HG02884 (cell line): ENCODE measurements around the gene SLIT1.

Source experiments
- ATAC-seq: cut with Tn5 transposase; IDR thresholded peaks from one replicate; pipeline ENCODE4 v1.9.1; 2021; ENCODE audit warnings: mild to moderate bottlenecking, moderate library complexity; ENCODE audit not compliant: unreplicated experiment

SLIT1 gene

DNA sequence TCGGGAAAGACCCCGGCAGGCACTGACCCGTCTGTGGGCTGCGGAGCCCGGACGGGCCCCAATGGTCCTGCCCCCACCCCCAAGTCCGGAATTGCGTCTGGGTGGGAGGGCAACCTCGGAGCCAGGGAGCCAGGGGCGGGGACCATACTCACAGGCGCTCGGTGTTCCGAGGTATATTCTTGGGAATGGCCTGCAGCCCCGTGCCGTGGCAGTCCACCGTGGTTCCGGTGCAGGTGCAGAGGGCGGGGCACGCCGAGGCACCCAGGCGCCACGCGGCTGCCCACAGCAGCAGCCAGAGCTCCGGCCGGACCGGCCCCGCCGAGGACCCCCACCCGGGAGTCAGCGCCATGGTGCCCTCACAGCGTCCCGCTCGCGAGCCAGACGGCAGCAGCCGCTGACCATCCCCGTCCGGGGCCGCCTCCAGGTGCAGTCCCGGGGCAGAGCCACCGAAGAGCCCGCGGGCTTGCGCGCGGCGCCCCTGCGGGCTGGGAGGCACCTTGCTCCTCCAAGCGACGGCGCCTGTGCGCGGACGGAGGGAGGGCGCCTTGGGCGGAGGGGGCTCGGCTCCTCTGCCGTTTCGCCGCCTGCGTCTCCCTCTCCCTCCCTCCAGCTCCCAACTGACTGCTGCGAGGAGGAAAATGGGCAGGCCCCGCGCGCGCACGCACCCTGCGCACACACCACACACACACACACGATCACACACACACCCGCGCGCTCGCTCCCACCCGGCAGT lies at the start of gene SLIT1:
Gene SLIT1 (minus strand): TSS at position 634 of the 733 bp plus-strand sequence. CDS start 285 bp downstream, at position 349.
- ATAC-seq = no peak

DNA sequence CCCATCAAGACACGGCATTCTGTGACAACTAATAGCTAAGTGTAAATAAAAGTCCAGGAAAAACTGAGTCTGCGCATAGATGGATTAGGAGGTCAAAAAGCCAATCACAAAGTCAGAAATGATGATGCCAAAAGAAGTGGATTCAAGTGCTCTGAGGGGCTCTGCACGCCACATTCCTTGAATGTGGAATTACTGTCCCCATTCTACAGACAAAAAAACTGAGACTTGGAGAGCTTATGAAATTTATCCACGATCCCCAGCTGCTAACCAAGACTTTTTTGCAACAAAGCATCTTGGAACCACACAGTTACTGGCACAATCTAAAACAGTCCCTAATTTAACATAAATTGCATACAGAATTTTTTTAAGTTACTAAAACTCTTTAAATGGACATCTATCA lies 49.6 kb upstream of the SLIT1 start:
- no peak for ATAC-seq

DNA sequence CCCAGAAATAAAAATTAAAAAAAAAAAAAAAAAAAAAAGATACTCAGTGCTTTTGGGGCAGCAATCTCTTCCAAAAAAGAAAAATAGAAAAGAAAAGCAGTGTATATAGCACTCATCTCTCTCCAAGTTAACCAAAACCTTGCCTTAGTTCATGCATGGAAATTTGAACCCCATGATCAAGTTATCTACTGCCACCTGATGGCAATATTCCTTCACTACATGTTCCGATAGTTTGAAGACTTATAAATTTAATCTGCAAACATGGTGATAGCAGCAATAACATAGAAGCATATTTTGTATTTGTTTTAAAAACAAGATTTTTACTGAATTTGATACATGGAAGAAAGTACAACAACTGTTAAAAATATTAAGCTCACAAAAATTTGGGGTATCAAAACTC lies 48.6 kb upstream of the SLIT1 start:
- no peak for ATAC-seq

DNA sequence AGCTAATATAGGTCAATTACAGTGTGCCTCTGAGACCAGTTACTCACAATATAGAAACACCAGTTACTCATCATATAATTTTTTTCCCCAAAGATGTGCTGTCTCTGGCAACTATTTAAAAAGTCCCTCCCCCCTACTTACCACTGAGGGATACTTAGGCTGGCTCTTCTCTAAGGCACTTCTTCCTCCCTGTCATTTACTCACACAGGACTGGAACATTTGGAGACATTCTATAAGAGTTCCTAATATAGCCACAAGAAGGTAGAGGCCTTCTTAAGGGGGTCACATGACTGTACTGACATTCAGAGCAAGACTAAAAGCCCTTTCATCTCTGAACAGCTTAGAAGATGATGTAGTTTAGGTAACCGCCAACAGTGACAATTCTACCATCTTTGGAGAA lies 44.4 kb upstream of the SLIT1 start:
- no peak for ATAC-seq

DNA sequence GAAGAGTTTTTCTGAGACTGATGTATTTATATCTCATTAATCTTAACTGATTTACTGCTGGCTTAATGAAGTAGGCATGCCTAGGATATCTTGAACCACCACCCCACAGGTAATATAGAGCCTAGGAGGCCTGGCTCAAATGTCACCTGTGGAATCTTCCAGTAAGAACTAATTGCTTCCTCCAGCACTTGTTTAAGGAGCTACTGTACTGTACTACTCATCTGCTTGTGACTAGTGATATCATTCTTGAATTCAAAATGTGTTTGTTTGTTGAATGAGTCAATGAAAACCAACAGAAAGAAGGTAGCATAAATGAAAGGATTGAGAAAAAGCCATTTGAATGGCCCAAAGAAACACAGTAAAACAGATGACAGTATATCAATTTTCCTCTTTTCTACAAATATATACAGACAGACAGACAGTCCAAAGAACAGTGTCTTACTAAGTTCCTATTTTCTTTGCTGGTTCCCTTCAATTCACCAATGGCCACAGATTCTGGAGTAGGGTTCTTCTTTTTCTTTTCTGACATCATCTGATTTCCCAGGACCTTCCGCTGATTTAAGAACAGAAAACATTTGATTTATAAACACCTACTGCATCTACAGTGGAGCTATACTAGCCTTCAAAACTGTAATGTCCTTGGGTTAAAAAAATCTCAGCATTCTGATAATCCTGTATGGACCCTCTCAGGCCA lies 43.7 kb upstream of the SLIT1 start:
- ATAC-seq = no peak

DNA sequence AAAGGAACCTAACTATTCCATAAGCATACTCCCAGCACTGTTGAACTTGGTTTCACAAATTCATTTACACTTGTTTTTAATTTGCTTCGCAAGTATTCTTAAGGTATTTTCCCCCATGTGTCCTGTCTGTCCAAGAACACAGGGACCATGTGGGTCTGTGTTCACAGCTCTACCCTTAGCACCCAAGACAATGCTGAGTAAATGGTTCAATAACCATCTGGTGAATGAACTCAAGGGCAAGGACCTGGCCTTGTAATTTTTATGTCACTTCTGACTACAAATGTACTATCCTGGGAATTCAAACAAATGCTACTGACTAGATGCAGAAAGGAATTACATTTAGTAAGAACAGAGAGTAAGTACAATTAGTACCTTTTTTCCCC lies 43.0 kb upstream of the SLIT1 start:
- ATAC-seq = no peak

DNA sequence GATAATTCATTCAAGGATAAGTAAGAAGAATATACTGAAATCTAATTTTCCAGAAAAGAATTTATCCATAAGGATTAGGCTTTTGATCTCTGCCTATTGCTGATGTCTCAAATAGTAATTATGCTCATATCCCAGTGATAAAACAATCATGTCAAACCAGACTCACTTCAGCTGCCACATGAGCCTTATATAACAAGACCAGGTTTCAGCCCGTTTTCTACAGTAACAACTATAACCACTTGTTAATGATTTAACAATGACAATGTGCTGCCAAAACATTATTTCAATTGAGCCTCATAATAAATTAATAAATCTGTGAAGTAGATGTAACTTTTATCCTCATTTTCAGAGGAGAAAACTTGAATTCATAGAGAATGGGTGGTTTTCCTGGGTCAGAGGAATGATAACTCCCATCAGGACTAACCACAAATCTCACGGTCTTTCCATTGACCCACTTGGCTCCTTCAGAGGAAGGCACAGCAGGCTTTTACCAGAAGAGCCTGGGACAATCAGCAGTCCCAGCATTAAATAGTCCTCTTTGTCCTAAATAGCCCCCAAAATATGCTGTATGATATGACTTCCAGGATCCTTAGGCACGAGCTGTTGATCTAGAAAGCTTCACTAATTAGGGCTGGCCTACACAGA lies 42.5 kb upstream of the SLIT1 start:
- ATAC-seq = no peak

DNA sequence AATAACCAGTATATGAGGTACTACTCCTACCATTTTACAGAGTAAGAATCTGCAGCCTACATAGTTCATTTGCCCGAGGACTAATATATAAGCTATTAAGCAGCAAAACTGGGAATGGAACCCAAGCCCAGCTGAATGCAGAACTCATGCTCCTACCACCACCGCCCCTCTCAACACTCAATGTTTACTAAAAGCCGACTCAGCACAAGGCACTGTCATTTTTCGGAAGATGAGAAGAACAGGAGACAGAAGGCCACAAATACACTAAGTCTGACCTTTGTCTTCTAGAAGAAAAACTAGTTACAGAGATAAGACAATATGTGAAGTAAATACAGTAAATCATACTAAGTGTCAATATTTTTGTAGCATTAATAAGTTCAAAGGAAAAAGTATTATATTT lies 40.6 kb upstream of the SLIT1 start:
- no peak for ATAC-seq

DNA sequence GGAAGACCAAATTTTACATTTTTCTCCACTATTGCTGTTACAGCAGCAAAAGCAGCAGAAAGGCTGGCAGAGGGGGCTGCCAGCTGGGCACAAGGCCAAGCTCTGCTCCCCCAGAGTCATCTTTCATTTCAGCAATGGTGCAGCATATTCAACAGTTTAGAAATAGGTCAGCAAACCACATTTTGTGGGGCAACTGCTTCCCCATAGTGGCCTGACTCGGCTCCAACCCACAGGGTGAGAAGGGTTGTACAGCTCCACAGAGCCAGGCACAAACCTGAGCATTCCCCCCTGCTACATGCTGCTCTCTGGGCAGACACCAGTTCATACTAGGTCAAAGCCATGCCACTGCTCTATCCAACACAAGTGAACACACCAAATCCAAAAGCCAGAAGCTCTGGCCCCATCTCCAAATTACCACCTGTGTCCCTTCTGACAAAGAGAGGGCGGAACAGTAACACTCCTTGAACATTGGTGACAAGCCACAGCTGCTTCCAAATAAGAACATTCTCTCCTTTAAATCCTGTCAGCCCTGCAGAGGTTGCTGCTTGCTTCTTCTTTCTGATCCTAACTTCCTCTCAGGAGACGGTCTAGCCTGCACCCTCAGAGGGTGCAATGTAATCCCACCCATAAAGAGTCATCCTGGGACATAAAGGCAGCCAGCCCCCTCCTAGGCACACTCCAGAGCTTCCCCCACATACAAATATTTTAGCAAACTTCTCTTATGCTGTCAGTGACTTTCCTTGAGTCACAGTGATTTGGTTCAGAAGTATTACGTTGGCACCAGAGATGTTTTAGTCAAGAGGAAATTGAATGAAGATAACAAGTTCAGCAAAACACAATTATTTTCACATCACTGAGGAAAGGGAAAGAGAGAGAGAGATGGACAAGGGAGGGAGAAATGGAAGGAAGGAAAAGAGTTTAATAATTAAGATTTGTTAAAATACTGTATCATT lies 39.0 kb upstream of the SLIT1 start:
- no peak for ATAC-seq

DNA sequence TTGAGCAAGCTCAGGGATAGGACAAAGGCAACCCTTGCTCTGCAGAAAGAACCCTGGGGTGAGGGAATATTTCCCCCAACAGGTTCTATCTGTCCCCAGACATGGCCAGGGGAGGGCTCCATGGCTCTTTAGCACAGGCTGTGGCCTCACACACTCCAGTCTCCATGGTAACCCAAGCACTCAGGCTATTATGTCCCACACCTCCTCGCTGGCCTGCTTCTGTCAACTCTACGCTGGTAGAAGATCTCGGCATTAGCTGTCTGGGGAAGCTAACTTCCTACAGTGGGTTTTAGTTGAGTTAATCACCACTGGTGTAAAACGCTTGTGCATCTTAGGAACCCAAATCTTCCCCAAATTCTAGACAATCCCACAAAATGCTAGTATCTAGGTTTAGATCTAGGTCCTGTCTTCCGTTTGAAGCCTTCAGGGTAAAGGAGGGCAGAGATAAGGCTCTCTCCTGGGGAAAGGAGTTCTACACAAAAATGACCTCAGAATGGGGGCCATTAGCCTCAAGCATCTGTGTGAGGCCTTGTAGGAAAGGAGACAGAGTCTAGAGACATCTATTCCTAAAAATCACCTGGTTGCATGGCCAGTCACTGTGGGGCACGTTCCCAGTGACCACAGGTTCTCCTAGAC lies 36.7 kb upstream of the SLIT1 start:
- no peak for ATAC-seq

DNA sequence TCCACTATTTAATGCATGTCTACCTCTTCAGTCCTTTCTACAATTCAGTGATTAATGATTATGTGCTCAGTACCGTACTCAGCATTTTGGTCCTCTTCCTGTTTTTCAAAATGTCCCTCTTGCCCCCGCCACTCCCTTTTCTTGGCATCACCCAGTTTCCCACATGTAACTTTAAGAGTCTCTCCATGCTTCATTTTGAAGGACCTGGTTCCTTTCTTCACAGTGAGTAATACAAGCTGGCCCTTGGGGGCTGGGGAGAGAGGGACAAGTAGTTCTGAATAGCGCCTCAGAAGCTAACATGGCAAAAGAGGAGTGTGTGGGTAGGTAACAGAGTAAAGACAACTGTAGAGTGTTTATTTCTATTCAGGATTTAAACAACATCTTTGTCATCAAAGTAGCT lies 34.6 kb upstream of the SLIT1 start:
- no peak for ATAC-seq

DNA sequence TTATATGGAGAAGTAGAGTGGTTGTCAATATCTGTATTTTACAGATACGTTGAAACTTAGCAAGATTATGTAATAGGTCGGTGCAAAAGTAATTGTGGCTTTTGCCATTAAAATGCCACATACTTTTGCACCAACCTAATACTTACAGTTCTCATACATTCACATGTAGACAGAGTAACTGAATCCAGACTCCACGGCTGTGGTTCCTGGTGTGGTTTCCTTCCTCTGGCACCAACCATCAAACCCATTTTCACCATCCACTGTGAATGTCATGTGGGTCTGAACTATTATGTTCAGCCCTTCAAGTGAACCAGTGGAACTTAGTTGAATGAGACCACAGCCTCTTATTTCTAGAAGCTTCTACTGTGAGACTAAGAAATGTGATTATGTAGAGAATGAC lies 31.5 kb upstream of the SLIT1 start:
- no peak for ATAC-seq

DNA sequence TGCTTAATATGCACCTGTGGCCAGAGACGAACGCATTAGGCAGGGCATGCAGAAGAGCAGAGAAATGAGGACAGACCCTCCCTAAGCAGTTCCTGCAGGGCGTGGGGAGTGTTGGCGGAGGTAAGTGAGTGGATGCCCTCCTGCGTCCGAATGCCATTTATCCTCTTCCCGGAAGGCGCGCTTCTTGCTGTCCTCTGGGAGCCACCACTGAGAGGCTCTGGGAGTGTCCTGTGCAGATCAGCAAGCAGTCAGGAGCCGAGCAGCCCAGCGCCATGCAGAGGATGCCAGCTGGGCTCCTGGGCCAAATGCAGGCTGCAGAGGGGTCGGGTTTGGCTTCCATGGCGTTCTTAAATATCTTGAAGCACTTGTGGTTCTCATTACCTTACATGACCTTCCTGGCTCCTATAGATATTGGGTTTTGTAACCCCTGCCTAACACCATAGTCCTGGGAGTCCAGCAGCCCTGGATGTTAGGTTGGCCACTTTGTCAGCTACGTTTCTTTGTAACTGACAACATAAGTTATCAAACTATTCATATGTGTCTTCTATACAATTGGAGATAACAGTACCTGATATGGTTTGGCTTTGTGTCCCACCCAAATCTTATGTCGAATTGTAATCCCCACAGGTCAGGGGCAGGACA lies 30.0 kb upstream of the SLIT1 start:
- ATAC-seq = no peak

DNA sequence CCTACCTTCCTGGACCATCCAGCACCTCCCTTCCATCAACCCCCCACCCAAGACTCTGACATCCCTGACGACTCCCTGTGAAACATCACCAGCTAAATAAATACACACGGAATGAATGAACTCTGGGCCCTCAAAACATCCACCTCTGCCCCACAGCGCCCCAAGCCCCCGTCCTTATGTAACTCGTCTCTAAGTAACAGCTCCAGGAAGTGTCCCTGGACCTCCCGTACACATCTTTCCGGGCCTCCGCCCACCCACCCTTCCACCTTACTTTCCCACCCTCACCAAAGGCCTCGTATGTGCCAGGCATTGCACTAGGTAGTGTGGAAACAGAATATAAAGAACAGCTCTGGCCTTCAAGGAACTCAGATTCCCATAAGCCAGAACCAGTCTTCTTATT lies 27.7 kb upstream of the SLIT1 start:
- ATAC-seq = no peak

DNA sequence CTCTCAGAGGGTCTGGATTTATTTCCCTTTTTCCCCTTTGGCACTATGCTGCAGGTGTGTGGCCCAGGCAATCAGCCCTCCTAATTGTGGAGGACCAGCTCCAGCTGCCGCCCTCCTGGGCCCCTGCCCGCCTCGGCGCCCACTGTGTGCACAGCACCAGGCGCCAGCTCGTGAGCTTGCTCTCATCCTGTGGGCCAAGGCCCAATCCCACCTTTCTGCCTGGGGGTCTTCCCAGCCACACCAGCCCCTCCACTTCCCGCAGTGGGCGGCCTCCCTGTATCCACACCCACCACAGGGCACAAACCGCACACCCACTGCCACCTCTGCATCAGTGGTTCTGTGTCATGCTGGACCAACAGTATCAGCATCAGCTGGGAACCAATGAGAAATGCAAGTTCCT lies 25.5 kb upstream of the SLIT1 start:
- no peak for ATAC-seq

DNA sequence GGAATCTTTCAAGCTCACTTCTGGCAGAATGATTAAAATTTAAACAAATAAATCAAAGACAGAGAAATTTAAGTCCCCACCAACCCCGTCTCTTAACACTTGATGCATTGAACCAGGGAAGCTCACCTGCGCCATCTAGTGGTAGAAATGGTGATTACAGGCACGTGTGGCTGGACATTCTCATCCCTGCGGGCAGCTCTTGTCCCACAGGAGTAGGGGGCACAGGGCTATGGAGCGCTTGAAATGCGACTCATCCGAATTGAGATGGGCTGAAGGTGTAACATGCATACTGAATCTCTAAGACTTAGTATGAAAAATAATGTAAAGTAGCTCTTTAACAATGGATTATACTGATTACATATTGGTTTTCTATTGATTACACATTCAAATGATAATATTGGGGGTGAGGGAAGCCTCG lies 24.8 kb upstream of the SLIT1 start:
- ATAC-seq = no peak

DNA sequence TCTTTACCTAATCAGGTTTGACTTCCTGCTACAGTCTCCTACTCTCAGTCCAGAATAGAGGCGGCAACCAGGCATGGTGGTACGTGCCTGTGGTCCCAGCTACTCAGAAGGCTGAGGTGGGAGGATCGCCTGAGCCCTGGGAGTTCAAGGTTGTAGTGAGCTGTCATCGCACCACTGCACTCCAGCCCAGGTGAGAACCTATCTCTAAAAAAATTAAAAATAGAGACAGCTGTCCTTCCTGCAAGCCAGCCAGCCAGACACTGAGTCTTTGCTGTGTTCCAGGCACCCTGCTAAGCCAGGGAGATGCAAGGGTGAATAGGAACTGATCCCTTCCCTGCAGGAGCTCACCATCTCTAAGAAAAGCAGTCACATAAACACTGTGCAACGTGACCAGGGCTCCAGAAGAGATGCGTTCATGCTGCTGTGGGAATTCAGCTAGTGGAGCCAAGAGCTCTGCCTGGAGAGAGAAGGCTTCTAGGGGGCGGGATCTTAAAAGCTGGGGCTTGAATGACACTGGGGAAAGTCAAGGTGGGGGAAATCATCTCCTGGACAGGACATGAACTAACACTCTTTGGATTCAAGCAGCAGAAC lies 22.1 kb upstream of the SLIT1 start:
- ATAC-seq = no peak

DNA sequence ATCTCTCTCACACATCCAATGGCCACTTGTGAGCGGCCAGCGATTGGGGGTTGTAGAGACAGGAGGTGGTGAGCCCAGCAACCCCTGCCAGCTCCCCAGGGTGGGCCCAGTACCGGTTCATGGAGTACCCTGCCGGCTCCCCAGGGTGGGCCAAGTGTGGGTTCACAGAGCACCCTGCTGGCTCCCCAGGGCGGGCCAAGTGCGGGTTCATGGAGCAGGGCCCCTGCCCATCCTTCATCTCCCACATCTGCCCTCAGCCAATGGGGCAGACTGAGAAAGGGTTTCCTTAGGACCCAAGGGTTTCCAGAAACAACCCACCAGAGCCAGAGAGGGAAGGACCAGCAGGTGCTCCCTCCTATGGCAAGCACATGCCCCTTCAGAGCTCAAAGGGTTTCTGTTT lies 21.4 kb upstream of the SLIT1 start:
- ATAC-seq = no peak

DNA sequence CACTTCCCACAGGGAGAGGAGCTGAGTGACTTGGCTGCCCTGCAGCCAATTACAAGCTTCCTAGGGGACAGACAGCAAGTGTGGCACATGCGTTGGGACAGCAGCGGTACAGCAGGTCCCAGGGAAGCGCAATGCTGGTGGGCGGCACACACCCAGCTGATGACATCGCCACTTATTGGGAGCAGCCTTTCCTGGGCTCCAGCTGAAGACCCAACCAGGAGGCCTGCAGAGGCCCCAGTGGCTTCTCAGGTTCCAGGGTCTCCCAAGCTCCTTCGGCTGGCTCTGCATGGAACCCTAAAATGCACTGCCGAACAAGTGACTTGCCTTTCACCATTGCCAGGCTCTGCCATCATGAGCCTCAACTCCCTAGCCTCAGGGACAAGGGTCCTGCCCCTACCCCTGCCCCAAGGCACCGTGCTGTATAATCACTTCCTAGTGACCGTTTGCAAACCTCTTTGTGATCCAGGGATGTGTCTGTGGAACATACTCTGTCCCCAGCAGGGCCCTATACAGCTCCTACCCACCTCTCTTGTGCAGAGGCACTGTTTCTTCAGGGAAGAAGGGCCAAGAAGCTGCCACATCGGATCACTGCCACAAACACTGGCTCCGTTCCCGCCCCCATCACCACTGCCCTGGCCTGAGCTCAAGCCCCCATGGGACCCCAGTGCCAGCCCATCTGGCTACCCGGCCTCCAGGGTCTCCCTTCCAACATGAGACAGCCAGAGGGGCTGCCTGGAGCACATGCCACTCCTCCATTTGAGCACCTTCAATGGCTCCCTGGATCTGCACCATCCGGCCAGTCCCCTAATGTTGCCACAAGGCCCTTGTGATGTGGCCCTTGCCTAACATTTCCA lies 19.3 kb upstream of the SLIT1 start:
- ATAC-seq = no peak
